Measurements from ENCODE around the gene IKZF4.

IKZF4 gene

GRCh38 chr12:56082967-56083366, 62.1 kb downstream of the IKZF4 start:
- no peak for DNase-seq (ENCODE audit: low spot score)

- peak; percentile 54 for DNase-seq (ENCODE audit: low spot score)
Measured at GRCh38 chr12:56084958-56085543, 64.2 kb downstream of the IKZF4 start.

- DNase-seq (ENCODE audit: low spot score): no peak
Measured at GRCh38 chr12:56086096-56086495, 65.3 kb downstream of the IKZF4 start.

GRCh38 chr12:56086608-56087007, 65.8 kb downstream of the IKZF4 start:
- DNase-seq (ENCODE audit: low spot score): no peak

- no peak for DNase-seq (ENCODE audit: low spot score)
Measured at GRCh38 chr12:56087220-56087619, 66.4 kb downstream of the IKZF4 start.
